Small intestine (tissue), 7 donors: Measurements from ENCODE around the gene ANP32A. TPM values are rescaled to one million over a fixed set of nuclear protein-coding genes. Genes with fewer than 3 reads are reported as not detected.

Experiments
- DNase-seq, 2 donors: peaks; one replicate each; pipeline versions ENCODE4 v3.0.0 to v3.0.0-alpha.2; 2013
- FAIRE-seq: peaks from 2 replicates; lab custom pipeline; 2012; peaks lifted over from hg19 to GRCh38; lab: Jason Lieb, UNC
- H3K27ac ChIP-seq, 3 donors: one replicate each; pipeline ENCODE4 v1.5.1; 2013; ENCODE audit warnings: low read length in 2 of 3, mild to moderate bottlenecking in 2 of 3, control low read depth in 1 of 3, inconsistent platforms in 1 of 3, low read depth in 1 of 3, moderate library complexity in 1 of 3
- H3K27me3 ChIP-seq, 3 donors: one replicate each; pipeline ENCODE4 v1.6.1; 2013; ENCODE audit warnings: low read length in 3 of 3, inconsistent platforms in 1 of 3; ENCODE audit not compliant: control insufficient read depth in 3 of 3, insufficient read depth in 3 of 3
- H3K36me3 ChIP-seq, 3 donors: one replicate each; pipeline ENCODE4 v1.6.1; 2013; ENCODE audit warnings: low read length in 3 of 3, inconsistent platforms in 1 of 3, low read depth in 1 of 3, mild to moderate bottlenecking in 1 of 3, moderate library complexity in 1 of 3; ENCODE audit not compliant: control insufficient read depth in 3 of 3, insufficient read depth in 2 of 3
- H3K4me1 ChIP-seq, 3 donors: one replicate each; pipeline ENCODE4 v1.6.1; 2013; ENCODE audit warnings: low read length in 2 of 3, inconsistent platforms in 1 of 3, low read depth in 1 of 3, mild to moderate bottlenecking in 1 of 3, moderate library complexity in 1 of 3; ENCODE audit not compliant: control insufficient read depth in 3 of 3, insufficient read depth in 2 of 3
- H3K4me3 ChIP-seq, 3 donors: one replicate each; pipeline ENCODE4 v1.5.1; 2013; ENCODE audit warnings: low read length in 3 of 3, control low read depth in 1 of 3, inconsistent platforms in 1 of 3, low read depth in 1 of 3, mild to moderate bottlenecking in 1 of 3, moderate library complexity in 1 of 3
- H3K9me3 ChIP-seq, 2 donors: one replicate each; pipeline ENCODE4 v1.6.1; 2013; ENCODE audit warnings: low read depth in 1 of 2, low read length in 1 of 2; ENCODE audit not compliant: control insufficient read depth in 2 of 2, insufficient read depth in 1 of 2
- WGBS, 3 donors: extraction: QIAGEN DNeasy Blood & Tissue Kit; methylation state at CpG; one replicate each; pipeline ENCODE4 v1.1.7; 2013; 5-methylcytosine and 5-hydroxymethylcytosine counted together
- polyA plus RNA-seq, 4 donors: library from polyadenylated mRNA; stranded (reverse) in 3 of 4; unstranded in 1 of 4; fragments of 200-250 nt in 3 of 4; fragments of 120-200 nt in 1 of 4; gene quantifications; one replicate each; pipeline versions ENCODE4 v1.2.1 to v1.2.3, GENCODE V29; 2013
- donor health status: healthy with polysubstance abuse.
- donor health status: control.
- donor health status: control.
- donor health status: Bipolar disorder and iron deficiency.
- donor health status: healthy.

The ANP32A gene
- polyA plus RNA-seq, 4 donors: 56.2 to 227 (median 103) TPM

- peaks cover 5 to 52% (median 25%) of the 10 kb centered on the region in 3 donors for H3K4me1 ChIP-seq
- WGBS, 3 donors: 71 to 87% (median 71%) methylated on average over 1 of the region's 1 CpG
- no peak overlapping the region for H3K4me3 ChIP-seq
- DNase-seq (peak in 1 of 2 donors; percentile 27), FAIRE-seq (no peak)
- peak overlapping the region in 1 of 3 donors; percentile 21 for H3K27ac ChIP-seq
- no peaks in the 10 kb centered on the region for H3K9me3 ChIP-seq
- peaks cover 0 to 76% (median 2%) of the 10 kb centered on the region in 3 donors for H3K36me3 ChIP-seq
- H3K27me3 ChIP-seq: no peaks in the 10 kb centered on the region
Measured at GRCh38 chr15:68789091-68789490, 31.6 kb downstream of the ANP32A start.

GRCh38 chr15:68788264-68788624, 32.5 kb downstream of the ANP32A start:
- Histone ChIP-seq H3K27me3 (no peaks in the 10 kb centered on the region), H3K36me3 (peaks cover 0 to 78% (median 3%) of the 10 kb centered on the region in 3 donors), H3K9me3 (no peaks in the 10 kb centered on the region), H3K27ac (peak overlapping the region in 1 of 3 donors; percentile 2), H3K4me3 (no peak overlapping the region), H3K4me1 (peaks cover 1 to 44% (median 20%) of the 10 kb centered on the region in 3 donors)
- WGBS, 3 donors: 92 to 98% (median 96%) methylated on average over 8 of the region's 8 CpGs
- FAIRE-seq: no peak
- no peak for DNase-seq

GRCh38 chr15:68787609-68788263, 33.0 kb downstream of the ANP32A start:
- H3K4me1 ChIP-seq: peaks cover 1 to 38% (median 20%) of the 10 kb centered on the region in 3 donors
- FAIRE-seq (no peak), DNase-seq (peak in 1 of 2 donors; percentile 41)
- no peaks in the 10 kb centered on the region for H3K27me3 ChIP-seq
- peaks cover 0 to 80% (median 5%) of the 10 kb centered on the region in 3 donors for H3K36me3 ChIP-seq
- H3K27ac ChIP-seq: peak overlapping the region in 1 of 3 donors; percentile 2
- H3K4me3 ChIP-seq: no peak overlapping the region
- WGBS, 3 donors: 62 to 74% (median 74%) methylated on average over 17 of the region's 17 CpGs
- no peaks in the 10 kb centered on the region for H3K9me3 ChIP-seq

- peaks cover 0 to 89% (median 10%) of the 10 kb centered on the region in 3 donors for H3K36me3 ChIP-seq
- no peak for FAIRE-seq
Measured at GRCh38 chr15:68786753-68787152, 33.9 kb downstream of the ANP32A start.

GRCh38 chr15:68785541-68785940, 35.2 kb downstream of the ANP32A start:
- 59 to 69% (median 60%) methylated on average over 5 of the region's 5 CpGs for WGBS, 3 donors

More at GRCh38 chr15:68786753-68787152, 33.9 kb downstream of the ANP32A start:
- Histone ChIP-seq H3K27ac (no peak overlapping the region), H3K4me1 (peaks cover 0 to 37% (median 20%) of the 10 kb centered on the region in 3 donors), H3K4me3 (no peak overlapping the region), H3K27me3 (no peaks in the 10 kb centered on the region), H3K9me3 (no peaks in the 10 kb centered on the region)
- 81 to 91% (median 86%) methylated on average over 5 of the region's 5 CpGs for WGBS, 3 donors
- DNase-seq: no peak

GRCh38 chr15:68784206-68784605, 36.5 kb downstream of the ANP32A start:
- Histone ChIP-seq H3K9me3 (no peaks in the 10 kb centered on the region), H3K4me3 (no peak overlapping the region), H3K4me1 (peaks cover 0 to 19% (median 0%) of the 10 kb centered on the region in 3 donors), H3K27ac (no peak overlapping the region), H3K27me3 (no peaks in the 10 kb centered on the region), H3K36me3 (peaks cover 14 to 83% (median 18%) of the 10 kb centered on the region in 3 donors)
- 93 to 94% (median 93%) methylated on average over 13 of the region's 13 CpGs for WGBS, 3 donors
- no peak for FAIRE-seq
- no peak for DNase-seq

More at GRCh38 chr15:68785541-68785940, 35.2 kb downstream of the ANP32A start:
- DNase-seq (no peak), FAIRE-seq (no peak)
- Histone ChIP-seq H3K4me1 (peaks cover 0 to 32% (median 9%) of the 10 kb centered on the region in 3 donors), H3K27ac (peak overlapping the region in 1 of 3 donors; percentile 22), H3K4me3 (no peak overlapping the region), H3K9me3 (no peaks in the 10 kb centered on the region), H3K36me3 (peaks cover 4 to 87% (median 10%) of the 10 kb centered on the region in 3 donors), H3K27me3 (no peaks in the 10 kb centered on the region)

- Histone ChIP-seq H3K9me3 (no peaks in the 10 kb centered on the region), H3K27ac (no peak overlapping the region), H3K27me3 (no peaks in the 10 kb centered on the region), H3K4me3 (no peak overlapping the region), H3K36me3 (peaks cover 14 to 79% (median 18%) of the 10 kb centered on the region in 3 donors), H3K4me1 (peaks cover 0 to 11% (median 0%) of the 10 kb centered on the region in 3 donors)
- 83 to 88% (median 87%) methylated on average over 9 of the region's 9 CpGs for WGBS, 3 donors
- no peak for FAIRE-seq
- DNase-seq: peak; percentile 55 to 64
Measured at GRCh38 chr15:68783226-68784058, 37.3 kb downstream of the ANP32A start.

- no peak overlapping the region for H3K27ac ChIP-seq
- 78 to 92% (median 79%) methylated on average over 12 of the region's 12 CpGs for WGBS, 3 donors
Measured at GRCh38 chr15:68782589-68783161, 38.0 kb downstream of the ANP32A start.

More at GRCh38 chr15:68782589-68783161, 38.0 kb downstream of the ANP32A start:
- Histone ChIP-seq H3K9me3 (no peaks in the 10 kb centered on the region), H3K36me3 (peaks cover 14 to 74% (median 18%) of the 10 kb centered on the region in 3 donors), H3K4me3 (no peak overlapping the region), H3K27me3 (no peaks in the 10 kb centered on the region), H3K4me1 (peaks cover 0 to 4% (median 0%) of the 10 kb centered on the region in 3 donors)
- DNase-seq: no peak
- no peak for FAIRE-seq
